Measurements from ENCODE around the gene NFATC3. TPM values are rescaled to one million over a fixed set of nuclear protein-coding genes. Genes with fewer than 3 reads are reported as not detected.

The NFATC3 gene
- total RNA-seq, 2 donors from 2014 or later, result 64.2 to 90.1 TPM

DNA sequence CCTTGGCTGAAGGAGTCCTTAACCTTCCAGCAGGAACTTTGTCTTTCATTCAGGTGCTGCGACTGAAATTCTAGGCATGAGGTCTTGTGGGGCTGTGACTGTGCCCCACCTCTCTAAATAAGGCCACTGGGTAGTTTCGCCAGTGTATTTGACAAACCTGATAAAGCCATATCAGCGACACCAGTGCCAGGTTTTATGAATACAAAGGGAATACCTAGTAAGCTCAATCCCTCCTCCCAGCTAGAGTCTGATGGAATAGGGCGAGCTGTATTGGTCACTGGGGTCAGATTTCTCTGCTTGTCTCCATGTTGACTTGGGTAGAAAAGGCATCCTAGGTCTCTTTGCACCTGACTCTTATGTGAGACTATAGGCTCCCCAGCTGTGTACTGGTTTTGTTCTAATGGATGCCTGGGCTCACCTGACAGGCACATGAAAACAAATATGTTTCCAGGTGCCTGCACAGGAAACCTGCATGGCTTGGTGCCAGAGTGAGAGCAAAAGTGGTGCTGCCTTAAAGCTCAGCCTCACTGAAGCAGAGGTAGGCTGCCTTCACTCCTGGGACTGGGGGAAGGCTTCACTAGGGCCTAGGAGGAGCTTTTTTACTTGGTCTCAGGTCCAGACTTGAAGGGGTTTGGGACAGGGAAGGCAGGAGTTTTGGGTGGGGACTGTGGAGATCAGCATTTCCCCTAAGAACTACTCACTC, 187.5 kb downstream of the NFATC3 start:
- DNase-seq (ENCODE audit: low spot score in 2 of 2), result no peak
- Mint-ChIP-seq H3K9me3 (no peaks in the 10 kb centered on the region), H3K27ac (peak overlapping the region; percentile 83 to 92), H3K36me3 (peaks cover 24 to 32% of the 10 kb centered on the region in 2 donors)
- ATAC-seq, result peak in 1 of 2 donors; percentile 20

DNA sequence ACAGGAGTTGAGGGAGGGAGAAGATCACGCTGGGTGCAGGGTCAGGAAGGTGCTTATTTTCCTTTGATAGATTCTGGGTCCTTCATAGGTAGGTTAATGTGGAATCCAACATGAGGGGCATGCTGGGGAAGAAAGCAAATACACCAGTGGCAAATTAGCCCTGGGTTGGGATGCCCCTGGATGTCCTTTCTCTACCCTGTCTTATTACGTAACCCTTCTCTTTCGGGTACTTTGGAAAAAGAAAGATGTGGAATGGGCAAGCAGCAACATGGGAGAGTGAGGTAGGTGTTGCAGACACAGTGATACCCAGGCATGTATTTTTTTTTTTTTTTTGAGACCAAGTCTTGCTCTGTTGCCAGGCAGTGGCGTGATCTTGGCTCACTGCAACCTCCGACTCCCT, 188.3 kb downstream of the NFATC3 start:
- Mint-ChIP-seq H3K9me3 (no peaks in the 10 kb centered on the region), H3K36me3 (peaks cover 24 to 32% of the 10 kb centered on the region in 2 donors)
- no peak for DNase-seq (ENCODE audit: low spot score in 2 of 2)

DNA sequence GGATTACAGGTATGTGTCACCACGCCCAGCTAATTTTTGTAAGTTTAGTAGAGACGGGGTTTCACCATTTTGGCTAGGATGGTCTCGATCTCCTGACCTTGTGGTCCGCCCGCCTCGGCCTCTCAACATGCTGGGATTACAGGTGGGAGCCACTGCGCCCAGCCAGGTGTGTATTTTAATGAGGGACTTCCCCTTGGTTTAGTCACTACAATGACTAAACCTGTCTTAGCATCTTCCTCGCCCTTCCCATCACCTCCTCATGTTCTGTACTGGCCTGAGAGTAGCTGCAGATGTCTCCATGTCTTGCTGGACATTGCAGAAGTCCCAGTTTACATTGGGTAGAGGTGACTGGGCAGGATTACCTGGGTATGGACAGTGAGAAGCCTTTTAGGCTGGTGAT, 188.7 kb downstream of the NFATC3 start:
- no peaks in the 10 kb centered on the region for H3K9me3 Mint-ChIP-seq
- ATAC-seq (peak in 1 of 2 donors; percentile 19), DNase-seq (ENCODE audit: low spot score in 2 of 2) (no peak)
- peaks cover 24 to 32% of the 10 kb centered on the region in 2 donors for H3K36me3 Mint-ChIP-seq
- H3K27ac Mint-ChIP-seq, result peak overlapping the region; percentile 83 to 92

More for the DNA sequence above, 188.3 kb downstream of the NFATC3 start:
- no peak for ATAC-seq
- peak overlapping the region; percentile 83 to 92 for H3K27ac Mint-ChIP-seq

DNA sequence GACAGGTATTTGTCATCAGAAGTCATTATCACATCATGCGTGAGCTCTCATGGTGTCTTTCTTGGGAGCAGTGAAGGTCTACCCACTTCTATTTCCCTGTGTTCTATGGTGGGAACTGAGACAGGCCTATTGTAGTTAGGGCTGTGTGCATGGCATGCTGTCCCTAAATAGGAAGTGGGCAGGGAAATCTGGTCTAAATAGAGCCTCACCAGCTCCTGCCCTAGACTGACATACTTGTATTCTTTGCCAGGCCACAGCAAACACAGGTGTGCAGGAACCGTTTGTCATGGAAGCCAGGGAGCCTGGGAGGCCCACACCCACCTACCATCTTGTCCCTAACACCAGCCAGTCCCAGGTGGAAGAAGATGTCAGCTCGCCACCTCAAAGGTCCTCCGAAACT, 189.3 kb downstream of the NFATC3 start:
- ATAC-seq, result no peak
- Mint-ChIP-seq H3K9me3 (no peaks in the 10 kb centered on the region), H3K36me3 (peaks cover 26 to 34% of the 10 kb centered on the region in 2 donors), H3K27ac (peak overlapping the region; percentile 83 to 92)
- DNase-seq (ENCODE audit: low spot score in 2 of 2), result no peak

DNA sequence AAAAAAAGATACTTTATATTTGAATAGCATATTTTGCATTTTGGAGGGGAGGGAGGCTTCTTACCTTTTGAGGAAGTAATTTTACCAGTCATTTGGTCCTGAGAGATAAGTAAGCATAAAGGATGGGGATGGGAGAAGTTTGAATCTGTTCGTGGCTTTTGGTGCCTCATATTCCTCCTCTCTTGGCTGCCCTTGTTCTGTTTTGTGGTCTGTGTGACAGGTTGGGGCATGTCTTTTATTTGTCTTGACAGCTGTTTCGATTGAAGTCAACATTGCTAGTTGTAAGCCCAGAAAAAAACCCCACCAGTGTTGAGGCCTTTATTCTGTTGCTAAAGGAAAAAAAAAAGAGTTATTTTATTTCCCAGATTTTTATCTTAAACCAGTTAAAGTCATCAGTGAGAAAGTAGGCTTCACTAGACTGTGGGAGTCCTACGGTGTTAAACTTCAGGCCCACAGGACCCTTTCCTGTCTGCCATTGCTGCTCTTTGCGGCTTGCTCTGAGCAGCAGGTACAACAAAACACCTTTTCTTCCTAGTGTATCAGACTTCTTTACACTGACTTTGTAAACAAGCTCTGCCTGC, 190.5 kb downstream of the NFATC3 start:
- DNase-seq (ENCODE audit: low spot score in 2 of 2), result peak in 1 of 2 donors; percentile 44
- peak; percentile 86 to 87 for ATAC-seq
- peaks cover 33 to 43% of the 10 kb centered on the region in 2 donors for H3K36me3 Mint-ChIP-seq
- H3K27ac Mint-ChIP-seq, result peak overlapping the region; percentile 82 to 83
- no peaks in the 10 kb centered on the region for H3K9me3 Mint-ChIP-seq

DNA sequence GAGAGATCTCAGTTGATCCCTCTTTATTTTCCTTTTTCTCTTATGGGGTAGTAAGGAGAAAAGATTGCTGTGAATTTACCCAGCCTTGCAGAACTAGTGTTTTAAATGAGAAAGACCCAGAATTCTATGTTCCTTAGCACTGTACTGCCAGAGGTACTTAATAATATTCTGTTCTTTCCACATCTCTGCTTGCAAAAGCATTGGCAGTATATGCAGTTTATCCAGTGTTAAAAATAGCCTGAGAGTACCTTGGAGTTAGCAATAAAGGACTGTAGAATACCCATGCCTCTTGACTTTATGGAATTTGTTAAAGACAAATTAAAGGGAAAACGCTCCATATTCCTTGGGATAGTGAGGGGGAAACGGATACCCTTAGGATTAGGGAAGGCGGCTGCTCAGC, 191.1 kb downstream of the NFATC3 start:
- DNase-seq (ENCODE audit: low spot score in 2 of 2) (no peak), ATAC-seq (no peak)
- Mint-ChIP-seq H3K27ac (peak overlapping the region; percentile 47 to 83), H3K36me3 (peaks cover 30 to 41% of the 10 kb centered on the region in 2 donors), H3K9me3 (no peaks in the 10 kb centered on the region)

Other genes starting within 250 kb of the NFATC3 start
- gene THAP11, start 243.1 kb upstream of the NFATC3 start, total RNA-seq, result 10 to 100 TPM; 26.9 to 43.2 TPM
- gene NUTF2, start 238.4 kb upstream of the NFATC3 start, total RNA-seq, result 100 to 1,000 TPM; 111 to 160 TPM
- gene CENPT, start 237.7 kb upstream of the NFATC3 start, total RNA-seq, result 10 to 100 TPM; 49.5 to 86.4 TPM
- 100 to 1,000 TPM; 108 to 117 TPM for gene EDC4, start 212.3 kb upstream of the NFATC3 start, total RNA-seq
- under 1 TPM in 1 of 2 donors, not detected in 1; 0.78 TPM for gene NRN1L, start 200.5 kb upstream of the NFATC3 start, total RNA-seq
- gene PSKH1, start 192.1 kb upstream of the NFATC3 start, total RNA-seq, result 10 to 100 TPM in 1 of 2 donors, 1 to 10 TPM in 1; 3.5 to 11.6 TPM
- gene CTRL, start 153.5 kb upstream of the NFATC3 start, total RNA-seq, result 1 to 10 TPM; 1.8 to 3.8 TPM
- gene PSMB10, start 148.5 kb upstream of the NFATC3 start, total RNA-seq, result 100 to 1,000 TPM; 156 to 215 TPM
- gene LCAT, start 141.2 kb upstream of the NFATC3 start, total RNA-seq, result 10 to 100 TPM; 15.7 to 32.5 TPM
- 10 to 100 TPM; 37.2 to 64.0 TPM for gene SLC12A4, start 116.7 kb upstream of the NFATC3 start, total RNA-seq
- gene DPEP3, start 104.9 kb upstream of the NFATC3 start, total RNA-seq, result under 1 TPM; 0.19 to 0.23 TPM
- 1 to 10 TPM; 2.5 to 6.3 TPM for gene DPEP2, start 85.9 kb upstream of the NFATC3 start, total RNA-seq
- not detected for gene DPEP2NB, start 69.5 kb upstream of the NFATC3 start, total RNA-seq
- 10 to 100 TPM in 1 of 2 donors, 1 to 10 TPM in 1; 7.7 to 15.6 TPM for gene DDX28, start 62.1 kb upstream of the NFATC3 start, total RNA-seq
- gene DUS2, start 62.1 kb upstream of the NFATC3 start, total RNA-seq, result 10 to 100 TPM; 21.2 to 35.5 TPM
- under 1 TPM; 0.43 to 0.48 TPM for gene ESRP2, start 150.8 kb downstream of the NFATC3 start, total RNA-seq
- 1 to 10 TPM; 9.7 to 9.8 TPM for gene PLA2G15, start 160.0 kb downstream of the NFATC3 start, total RNA-seq
- 10 to 100 TPM; 69.0 to 97.7 TPM for gene SLC7A6, start 179.2 kb downstream of the NFATC3 start, total RNA-seq
- 10 to 100 TPM; 21.4 to 29.6 TPM for gene SLC7A6OS, start 225.6 kb downstream of the NFATC3 start, total RNA-seq
- 10 to 100 TPM; 33.7 to 80.2 TPM for gene PRMT7, start 225.6 kb downstream of the NFATC3 start, total RNA-seq

All from activated naive CD4-positive, alpha-beta T cell treated with anti-CD3 and anti-CD28 coated beads, Interleukin-2, amount 50 U/mL, for 72 hours (primary cell).